NB4 (cell line): ENCODE measurements around the gene TMEM50A.
"Not testable (repeated sequence)": the region's sequence is repeated elsewhere in the genome, so short reads cannot be mapped to it uniquely, and the experiment has no call there.

ENCODE experiments used
- MAX ChIP-seq: IDR thresholded peaks from 2 replicates; pipeline ENCODE4 v1.6.1; 2011; ENCODE audit warnings: low read depth, low read length
- POLR2A ChIP-seq: IDR thresholded peaks from 2 replicates; pipeline ENCODE4 v1.6.1; 2011; ENCODE audit warnings: mild to moderate bottlenecking; ENCODE audit not compliant: insufficient read length; ENCODE audit errors: extremely low read depth
- TF ChIP-seq, protein P1 (sequence below): IDR thresholded peaks from one replicate; pipeline ENCODE4 v1.5.1; 2012; ENCODE audit warnings: low read depth, low read length

GRCh38 chr1:25378367-25378766 is 40.2 kb downstream of the TMEM50A start:
- TF ChIP-seq POLR2A, MAX: not testable (repeated sequence)
- TF ChIP-seq, protein P1, sequence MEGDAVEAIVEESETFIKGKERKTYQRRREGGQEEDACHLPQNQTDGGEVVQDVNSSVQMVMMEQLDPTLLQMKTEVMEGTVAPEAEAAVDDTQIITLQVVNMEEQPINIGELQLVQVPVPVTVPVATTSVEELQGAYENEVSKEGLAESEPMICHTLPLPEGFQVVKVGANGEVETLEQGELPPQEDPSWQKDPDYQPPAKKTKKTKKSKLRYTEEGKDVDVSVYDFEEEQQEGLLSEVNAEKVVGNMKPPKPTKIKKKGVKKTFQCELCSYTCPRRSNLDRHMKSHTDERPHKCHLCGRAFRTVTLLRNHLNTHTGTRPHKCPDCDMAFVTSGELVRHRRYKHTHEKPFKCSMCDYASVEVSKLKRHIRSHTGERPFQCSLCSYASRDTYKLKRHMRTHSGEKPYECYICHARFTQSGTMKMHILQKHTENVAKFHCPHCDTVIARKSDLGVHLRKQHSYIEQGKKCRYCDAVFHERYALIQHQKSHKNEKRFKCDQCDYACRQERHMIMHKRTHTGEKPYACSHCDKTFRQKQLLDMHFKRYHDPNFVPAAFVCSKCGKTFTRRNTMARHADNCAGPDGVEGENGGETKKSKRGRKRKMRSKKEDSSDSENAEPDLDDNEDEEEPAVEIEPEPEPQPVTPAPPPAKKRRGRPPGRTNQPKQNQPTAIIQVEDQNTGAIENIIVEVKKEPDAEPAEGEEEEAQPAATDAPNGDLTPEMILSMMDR = not testable (repeated sequence)
